ENCODE measurements around the gene SBSN.

The SBSN gene

GRCh38 chr19:35533822-35534392 is 5.8 kb upstream of the SBSN start:
- DNase-seq (ENCODE audit: low read depth) = no peak

- DNase-seq (ENCODE audit: low read depth) = no peak
Observed at GRCh38 chr19:35533201-35533821, 5.2 kb upstream of the SBSN start, which contains the start of gene GAPDHS. TSS of gene GAPDHS (plus strand) at chr19:35533456. CDS start at chr19:35533528, 72 bp downstream.

- no peak for DNase-seq (ENCODE audit: low read depth)
Observed at GRCh38 chr19:35531291-35531690, 3.2 kb upstream of the SBSN start.

- no peak for DNase-seq (ENCODE audit: low read depth)
Observed at GRCh38 chr19:35529241-35530218, 1.4 kb upstream of the SBSN start.

- DNase-seq (ENCODE audit: low read depth) = no peak
Observed at GRCh38 chr19:35525873-35526272, 2.2 kb downstream of the SBSN start.

- DNase-seq (ENCODE audit: low read depth) = no peak
Observed at GRCh38 chr19:35524181-35524837, 3.8 kb downstream of the SBSN start.

GRCh38 chr19:35522745-35523327 is 5.3 kb downstream of the SBSN start:
- no peak for DNase-seq (ENCODE audit: low read depth)

- no peak for DNase-seq (ENCODE audit: low read depth)
Observed at GRCh38 chr19:35521124-35521743, 6.9 kb downstream of the SBSN start.

- no peak for DNase-seq (ENCODE audit: low read depth)
Observed at GRCh38 chr19:35519291-35519690, 8.8 kb downstream of the SBSN start.

GRCh38 chr19:35518313-35518712 is 9.8 kb downstream of the SBSN start:
- no peak for DNase-seq (ENCODE audit: low read depth)

- DNase-seq (ENCODE audit: low read depth) = no peak
Observed at GRCh38 chr19:35517342-35517741, 10.8 kb downstream of the SBSN start.

- no peak for DNase-seq (ENCODE audit: low read depth)
Observed at GRCh38 chr19:35516310-35516709, 11.8 kb downstream of the SBSN start.

GRCh38 chr19:35514282-35514809 is 13.8 kb downstream of the SBSN start:
- no peak for DNase-seq (ENCODE audit: low read depth)

GRCh38 chr19:35513628-35514281 is 14.4 kb downstream of the SBSN start, which contains the start of gene DMKN:
TSS of gene DMKN (minus strand) at chr19:35513649. CDS start at chr19:35513475, 174 bp downstream.
- no peak for DNase-seq (ENCODE audit: low read depth)

- no peak for DNase-seq (ENCODE audit: low read depth)
Observed at GRCh38 chr19:35512831-35513627, 15.1 kb downstream of the SBSN start.

- DNase-seq (ENCODE audit: low read depth) = no peak
Observed at GRCh38 chr19:35511337-35511736, 16.8 kb downstream of the SBSN start.

- DNase-seq (ENCODE audit: low read depth) = no peak
Observed at GRCh38 chr19:35510626-35510964, 17.5 kb downstream of the SBSN start.

- DNase-seq (ENCODE audit: low read depth) = peak; percentile 70
Observed at GRCh38 chr19:35509861-35510625, 18.1 kb downstream of the SBSN start.

- DNase-seq (ENCODE audit: low read depth) = no peak
Observed at GRCh38 chr19:35509018-35509652, 19.0 kb downstream of the SBSN start.
